Glomerular visceral epithelial cell (primary cell): ENCODE results near the gene WBP2.
"Not testable (repeated sequence)": the region's sequence is repeated elsewhere in the genome, so short reads cannot be mapped to it uniquely, and the experiment has no call there.

Experiments
- DNase-seq: peaks from one replicate; pipeline ENCODE4 v3.0.0-alpha.2; 2016; ENCODE audit errors: extremely low spot score

The WBP2 gene

GRCh38 chr17:75814021-75814395 lies 41.1 kb downstream of the WBP2 start:
- DNase-seq, result no peak

GRCh38 chr17:75813081-75814020 lies 41.8 kb downstream of the WBP2 start:
- no peak for DNase-seq

GRCh38 chr17:75812096-75813013 lies 42.8 kb downstream of the WBP2 start:
- DNase-seq, result no peak

GRCh38 chr17:75811174-75811573 lies 44.0 kb downstream of the WBP2 start:
- DNase-seq, result no peak

- DNase-seq, result not testable (repeated sequence)
Measured at GRCh38 chr17:75810756-75811155, 44.4 kb downstream of the WBP2 start.

- DNase-seq, result no peak
Measured at GRCh38 chr17:75810216-75810615, 44.9 kb downstream of the WBP2 start.

- no peak for DNase-seq
Measured at GRCh38 chr17:75809631-75810111, 45.5 kb downstream of the WBP2 start.

- peak; percentile 32 for DNase-seq
Measured at GRCh38 chr17:75808905-75809621, 46.1 kb downstream of the WBP2 start.

GRCh38 chr17:75808549-75808904 lies 46.6 kb downstream of the WBP2 start:
- no peak for DNase-seq

GRCh38 chr17:75807861-75808260 lies 47.3 kb downstream of the WBP2 start:
- DNase-seq, result no peak

- no peak for DNase-seq
Measured at GRCh38 chr17:75806822-75807500, 48.2 kb downstream of the WBP2 start.

- DNase-seq, result no peak
Measured at GRCh38 chr17:75803883-75804282, 51.3 kb downstream of the WBP2 start.

- no peak for DNase-seq
Measured at GRCh38 chr17:75799402-75799801, 55.7 kb downstream of the WBP2 start.

- no peak for DNase-seq
Measured at GRCh38 chr17:75795820-75796607, 59.1 kb downstream of the WBP2 start.
